ENCODE results near the gene TOGARAM1.

DNA sequence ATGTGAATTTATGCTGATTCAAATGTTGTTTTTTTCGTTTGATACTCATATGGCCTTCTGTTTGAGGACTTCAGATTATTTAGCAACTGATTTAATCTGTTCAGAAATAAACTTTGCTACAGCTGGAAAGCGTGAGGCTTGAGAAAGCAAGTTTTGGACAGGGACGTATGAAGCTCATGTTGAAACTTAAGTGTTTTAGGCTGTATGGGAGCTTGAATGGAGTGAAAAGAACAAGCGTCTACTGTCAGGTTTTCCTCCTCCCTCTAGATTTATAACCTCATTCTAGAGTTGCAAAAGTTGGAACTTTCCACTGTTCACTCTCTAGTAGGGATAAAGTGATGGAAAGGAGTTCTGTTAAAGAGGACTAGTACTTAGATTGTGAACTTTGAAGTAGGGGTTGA, 123.0 kb downstream of the TOGARAM1 start:
- TF ChIP-seq, protein P1, sequence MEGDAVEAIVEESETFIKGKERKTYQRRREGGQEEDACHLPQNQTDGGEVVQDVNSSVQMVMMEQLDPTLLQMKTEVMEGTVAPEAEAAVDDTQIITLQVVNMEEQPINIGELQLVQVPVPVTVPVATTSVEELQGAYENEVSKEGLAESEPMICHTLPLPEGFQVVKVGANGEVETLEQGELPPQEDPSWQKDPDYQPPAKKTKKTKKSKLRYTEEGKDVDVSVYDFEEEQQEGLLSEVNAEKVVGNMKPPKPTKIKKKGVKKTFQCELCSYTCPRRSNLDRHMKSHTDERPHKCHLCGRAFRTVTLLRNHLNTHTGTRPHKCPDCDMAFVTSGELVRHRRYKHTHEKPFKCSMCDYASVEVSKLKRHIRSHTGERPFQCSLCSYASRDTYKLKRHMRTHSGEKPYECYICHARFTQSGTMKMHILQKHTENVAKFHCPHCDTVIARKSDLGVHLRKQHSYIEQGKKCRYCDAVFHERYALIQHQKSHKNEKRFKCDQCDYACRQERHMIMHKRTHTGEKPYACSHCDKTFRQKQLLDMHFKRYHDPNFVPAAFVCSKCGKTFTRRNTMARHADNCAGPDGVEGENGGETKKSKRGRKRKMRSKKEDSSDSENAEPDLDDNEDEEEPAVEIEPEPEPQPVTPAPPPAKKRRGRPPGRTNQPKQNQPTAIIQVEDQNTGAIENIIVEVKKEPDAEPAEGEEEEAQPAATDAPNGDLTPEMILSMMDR (IDR thresholded peaks at IDR 0.05; ENCODE audit: insufficient read depth, low read length, poor library complexity, severe bottlenecking) = no peak
- TF ChIP-seq EZH2phosphoT487 (conservative IDR thresholded peaks at IDR 0.05; ENCODE audit: low read length) = no peak
